ENCODE data around the gene ZNF644. TPM values are rescaled to one million over a fixed set of nuclear protein-coding genes. Genes with fewer than 3 reads are reported as not detected.
A peak's percentile ranks its signal among the peaks of the same experiment; 100 is the strongest.

ZNF644 gene
- total RNA-seq, 1 donor from 2014 or later = 76.5 TPM

GRCh38 chr1:90973897-90974798, 47.7 kb downstream of the ZNF644 start:
- Histone ChIP-seq H4K20me1 (ENCODE audit: insufficient read depth, low read length) (peaks cover 67% of the 10 kb centered on the region), H3K79me2 (ENCODE audit: insufficient read depth, low read length) (peaks cover 82% of the 10 kb centered on the region), H3K27ac (ENCODE audit: low read depth, low read length) (peak overlapping the region; percentile 12), H3K4me3 (ENCODE audit: insufficient read depth, low read depth, low read length) (no peak overlapping the region), H3K9me3 (ENCODE audit: insufficient read depth, low read depth, low read length) (no peaks in the 10 kb centered on the region), H3K27me3 (ENCODE audit: insufficient read depth, low read length) (no peaks in the 10 kb centered on the region), H2AFZ (ENCODE audit: low read depth, low read length) (no peak overlapping the region), H3K36me3 (ENCODE audit: insufficient read depth, low read length) (peaks cover 9% of the 10 kb centered on the region), H3K4me1 (ENCODE audit: insufficient read depth, low read length) (peaks cover 12% of the 10 kb centered on the region), H3K9ac (ENCODE audit: low read length) (no peak overlapping the region), H3K4me2 (ENCODE audit: low read length) (peak overlapping the region; percentile 42)
- TF ChIP-seq CTCF (IDR thresholded peaks at IDR 0.05; ENCODE audit: insufficient read depth, low read depth, low read length) (no peak), EZH2 (IDR thresholded peaks at IDR 0.05; ENCODE audit: insufficient read depth, low read length) (no peak)
- Mint-ChIP-seq H3K36me3 (ENCODE audit: low read depth, unreplicated experiment) (peaks cover 7% of the 10 kb centered on the region), H3K4me3 (ENCODE audit: unreplicated experiment) (no peak overlapping the region), H3K27me3 (ENCODE audit: low read depth, unreplicated experiment) (no peaks in the 10 kb centered on the region), H3K9me3 (ENCODE audit: unreplicated experiment) (no peaks in the 10 kb centered on the region), H3K4me1 (ENCODE audit: low read depth, unreplicated experiment) (peaks cover 29% of the 10 kb centered on the region), H3K27ac (ENCODE audit: unreplicated experiment) (peak overlapping the region; percentile 28)
- FAIRE-seq (no peak), DNase-seq (ENCODE audit: low read depth) (peak; percentile 76)

- H3K4me2 ChIP-seq (ENCODE audit: low read length) = no peak overlapping the region
- no peak overlapping the region for H3K9ac ChIP-seq (ENCODE audit: low read length)
- peaks cover 73% of the 10 kb centered on the region for H3K79me2 ChIP-seq (ENCODE audit: insufficient read depth, low read length)
- Mint-ChIP-seq H3K27me3 (ENCODE audit: low read depth, unreplicated experiment) (no peaks in the 10 kb centered on the region), H3K27ac (ENCODE audit: unreplicated experiment) (no peak overlapping the region), H3K9me3 (ENCODE audit: unreplicated experiment) (no peaks in the 10 kb centered on the region), H3K4me1 (ENCODE audit: low read depth, unreplicated experiment) (peaks cover 22% of the 10 kb centered on the region), H3K4me3 (ENCODE audit: unreplicated experiment) (no peak overlapping the region), H3K36me3 (ENCODE audit: low read depth, unreplicated experiment) (peaks cover 6% of the 10 kb centered on the region)
- TF ChIP-seq EZH2 (IDR thresholded peaks at IDR 0.05; ENCODE audit: insufficient read depth, low read length) = no peak
- no peak for TF ChIP-seq CTCF (IDR thresholded peaks at IDR 0.05; ENCODE audit: insufficient read depth, low read depth, low read length)
- no peak overlapping the region for H3K27ac ChIP-seq (ENCODE audit: low read depth, low read length)
- H2AFZ ChIP-seq (ENCODE audit: low read depth, low read length) = no peak overlapping the region
- H3K4me3 ChIP-seq (ENCODE audit: insufficient read depth, low read depth, low read length) = no peak overlapping the region
- H4K20me1 ChIP-seq (ENCODE audit: insufficient read depth, low read length) = peaks cover 69% of the 10 kb centered on the region
- H3K4me1 ChIP-seq (ENCODE audit: insufficient read depth, low read length) = peaks cover 12% of the 10 kb centered on the region
- H3K27me3 ChIP-seq (ENCODE audit: insufficient read depth, low read length) = no peaks in the 10 kb centered on the region
- no peaks in the 10 kb centered on the region for H3K9me3 ChIP-seq (ENCODE audit: insufficient read depth, low read depth, low read length)
- no peak for FAIRE-seq
- no peak for DNase-seq (ENCODE audit: low read depth)
- peaks cover 4% of the 10 kb centered on the region for H3K36me3 ChIP-seq (ENCODE audit: insufficient read depth, low read length)
Observed at GRCh38 chr1:90970208-90970607, 51.6 kb downstream of the ZNF644 start.

GRCh38 chr1:90969241-90969640, 52.6 kb downstream of the ZNF644 start:
- Histone ChIP-seq H2AFZ (ENCODE audit: low read depth, low read length) (no peak overlapping the region), H3K9ac (ENCODE audit: low read length) (no peak overlapping the region), H3K79me2 (ENCODE audit: insufficient read depth, low read length) (peaks cover 75% of the 10 kb centered on the region), H4K20me1 (ENCODE audit: insufficient read depth, low read length) (peaks cover 70% of the 10 kb centered on the region), H3K4me1 (ENCODE audit: insufficient read depth, low read length) (peaks cover 6% of the 10 kb centered on the region), H3K9me3 (ENCODE audit: insufficient read depth, low read depth, low read length) (no peaks in the 10 kb centered on the region), H3K36me3 (ENCODE audit: insufficient read depth, low read length) (peaks cover 4% of the 10 kb centered on the region), H3K4me3 (ENCODE audit: insufficient read depth, low read depth, low read length) (no peak overlapping the region), H3K27ac (ENCODE audit: low read depth, low read length) (no peak overlapping the region), H3K4me2 (ENCODE audit: low read length) (no peak overlapping the region), H3K27me3 (ENCODE audit: insufficient read depth, low read length) (no peaks in the 10 kb centered on the region)
- TF ChIP-seq EZH2 (IDR thresholded peaks at IDR 0.05; ENCODE audit: insufficient read depth, low read length) (no peak), CTCF (IDR thresholded peaks at IDR 0.05; ENCODE audit: insufficient read depth, low read depth, low read length) (no peak)
- Mint-ChIP-seq H3K27me3 (ENCODE audit: low read depth, unreplicated experiment) (no peaks in the 10 kb centered on the region), H3K4me3 (ENCODE audit: unreplicated experiment) (no peak overlapping the region), H3K4me1 (ENCODE audit: low read depth, unreplicated experiment) (peaks cover 15% of the 10 kb centered on the region), H3K9me3 (ENCODE audit: unreplicated experiment) (no peaks in the 10 kb centered on the region), H3K36me3 (ENCODE audit: low read depth, unreplicated experiment) (peaks cover 6% of the 10 kb centered on the region), H3K27ac (ENCODE audit: unreplicated experiment) (no peak overlapping the region)
- FAIRE-seq = no peak
- DNase-seq (ENCODE audit: low read depth) = no peak
